Spleen (tissue), 11 donors: ENCODE data around the gene EIPR1. TPM values are rescaled to one million over a fixed set of nuclear protein-coding genes. Genes with fewer than 3 reads are reported as not detected.

Source experiments
- DNase-seq: peaks from one replicate; pipeline ENCODE4 v3.0.0-alpha.2; 2020
- H3K27ac ChIP-seq, 8 donors: fragments of 200-600 bp; sonication (generic) in 7 of 8; 1 replicate in 4 of 8; 2 replicates in 4 of 8; pipeline versions ENCODE4 v1.5.0 to v1.8.0; 2016 to 2021; ENCODE audit warnings: inconsistent platforms in 4 of 8, mild to moderate bottlenecking in 4 of 8, moderate library complexity in 1 of 8
- H3K27me3 ChIP-seq, 7 donors: fragments of 200-600 bp; sonication (generic) in 6 of 7; replicated peaks in 1 of 7; 1 replicate in 4 of 7; 2 replicates in 3 of 7; pipeline versions ENCODE4 v1.5.0 to v1.8.0; 2016 to 2021; ENCODE audit warnings: inconsistent platforms in 3 of 7, mild to moderate bottlenecking in 1 of 7
- H3K36me3 ChIP-seq, 6 donors: fragments of 200-600 bp; sonication (generic) in 5 of 6; 1 replicate in 4 of 6; 2 replicates in 2 of 6; pipeline versions ENCODE4 v1.5.0 to v1.8.0; 2016 to 2021; ENCODE audit warnings: inconsistent platforms in 2 of 6
- H3K4me1 ChIP-seq, 6 donors: fragments of 200-600 bp; sonication (generic) in 5 of 6; 1 replicate in 3 of 6; 2 replicates in 3 of 6; pipeline versions ENCODE4 v1.5.0 to v1.8.0; 2016 to 2021; ENCODE audit warnings: inconsistent platforms in 3 of 6
- H3K4me3 ChIP-seq, 8 donors: fragments of 200-600 bp; sonication (generic) in 7 of 8; 1 replicate in 4 of 8; 2 replicates in 4 of 8; pipeline versions ENCODE4 v1.5.0 to v1.8.0; 2016 to 2021; ENCODE audit warnings: inconsistent platforms in 4 of 8, mild to moderate bottlenecking in 4 of 8, moderate library complexity in 2 of 8
- H3K9me3 ChIP-seq, 8 donors: fragments of 200-600 bp; sonication (generic) in 7 of 8; 1 replicate in 4 of 8; 2 replicates in 4 of 8; pipeline versions ENCODE4 v1.5.0 to v1.8.0; 2016 to 2021; ENCODE audit warnings: inconsistent platforms in 4 of 8
- CTCF ChIP-seq, 11 experiments: fragments of 200-600 bp in 7 of 11; fragments of 450-650 bp in 4 of 11; sonication (generic) in 4 of 11; IDR thresholded peaks in 8 of 11; conservative IDR thresholded peaks in 3 of 11; 1 replicate in 7 of 11; 2 replicates in 4 of 11; pipeline versions ENCODE4 v1.4.0 to v1.8.0; 2016 to 2021; ENCODE audit warnings: antibody characterized with exemption in 11 of 11, inconsistent platforms in 4 of 11, mild to moderate bottlenecking in 1 of 11
- POLR2A ChIP-seq, 3 donors: fragments of 450-650 bp; IDR thresholded peaks; one replicate each; pipeline ENCODE4 v1.5.1; 2017; ENCODE audit warnings: antibody characterized with exemption in 3 of 3, mild to moderate bottlenecking in 1 of 3
- POLR2AphosphoS5 ChIP-seq, 3 donors: sonication (generic); formaldehyde crosslinking; IDR thresholded peaks; one replicate each; pipeline ENCODE4 v1.5.1; 2017; ENCODE audit warnings: antibody characterized with exemption in 3 of 3
- WGBS, 5 donors: extraction: QIAGEN DNeasy Blood & Tissue Kit in 3 of 5; methylation state at CpG; one replicate each; pipeline versions ENCODE4 v1.1.5 to v1.1.7; 2013 to 2018; 5-methylcytosine and 5-hydroxymethylcytosine counted together
- intact Hi-C: fragments of 100-400 bp; cut with DNase I; formaldehyde crosslinking; loops from one replicate; pipeline ENCODE4 v1.15.0; 2023; ENCODE audit warnings: low total_unique reads
- polyA plus RNA-seq, 3 donors: library from polyadenylated mRNA; stranded (reverse); fragments of 200-250 nt; gene quantifications; one replicate each; pipeline ENCODE4 v1.2.1, GENCODE V29; 2013
- total RNA-seq, 7 donors: library from RNA; depleted of rRNA in 3 of 7; stranded (reverse); fragments of >200 nt in 3 of 7; fragmentation: NEBNext Ultra II Directional in 4 of 7; extraction: Animal tissue kit (Norgen Biotek cat#: 25700) in 4 of 7; gene quantifications; one replicate each; pipeline versions ENCODE4 v1.1.0 to v1.2.1, GENCODE V29; 2016 to 2021
- donor health status: healthy with polysubstance abuse.
- donor health status: DM: no; HTN: no; CAD: no; lungs with moderate emphysema.
- donor health status: DM: no; HTN: no; CAD: no.
- donor health status: Bipolar disorder and iron deficiency.
- donor health status: healthy.
- donor health status: DM: no; HTN: no; CAD: no.
- donor health status: DM: yes; HTN: yes; CAD: no.

EIPR1 gene
- total and polyA plus RNA-seq, 10 donors, result 16.1 to 60.1 (median 26.3) TPM

GRCh38 chr2:3185910-3186309 lies 191.7 kb downstream of the EIPR1 start:
- no peak overlapping the region for H3K27ac ChIP-seq
- 88 to 99% (median 97%) methylated on average over 10 of the region's 10 CpGs for WGBS, 5 donors
- intact Hi-C loops, result no loop called here

GRCh38 chr2:3185256-3185655 lies 192.4 kb downstream of the EIPR1 start:
- H3K36me3 ChIP-seq, result peaks cover 0 to 68% (median 16%) of the 10 kb centered on the region in 6 donors
- intact Hi-C loops, result no loop called here
- DNase-seq, result peak; percentile 58

More at GRCh38 chr2:3185910-3186309, 191.7 kb downstream of the EIPR1 start:
- peaks cover 0 to 75% (median 16%) of the 10 kb centered on the region in 6 donors for H3K36me3 ChIP-seq
- peak; percentile 55 for DNase-seq
- peaks cover 0 to 12% (median 0%) of the 10 kb centered on the region in 6 donors for H3K4me1 ChIP-seq
- H3K27me3 ChIP-seq, result no peaks in the 10 kb centered on the region
- no peaks in the 10 kb centered on the region for H3K9me3 ChIP-seq
- H3K4me3 ChIP-seq, result no peak overlapping the region
- no peak for TF ChIP-seq POLR2AphosphoS5 (IDR thresholded peaks at IDR 0.05)
- TF ChIP-seq POLR2A (IDR thresholded peaks at IDR 0.05), result no peak
- no peak for TF ChIP-seq CTCF (IDR thresholded peaks at IDR 0.05 in 8 of 11, conservative IDR thresholded peaks at IDR 0.05 in 3 of 11)

GRCh38 chr2:3184167-3184566 lies 193.5 kb downstream of the EIPR1 start:
- H3K9me3 ChIP-seq, result no peaks in the 10 kb centered on the region
- no peaks in the 10 kb centered on the region for H3K27me3 ChIP-seq
- TF ChIP-seq POLR2A (IDR thresholded peaks at IDR 0.05) (no peak), POLR2AphosphoS5 (IDR thresholded peaks at IDR 0.05) (no peak), CTCF (IDR thresholded peaks at IDR 0.05 in 8 of 11, conservative IDR thresholded peaks at IDR 0.05 in 3 of 11) (no peak)
- no peak overlapping the region for H3K4me3 ChIP-seq
- H3K36me3 ChIP-seq, result peaks cover 0 to 58% (median 14%) of the 10 kb centered on the region in 6 donors
- WGBS, 5 donors, result 94 to 98% (median 96%) methylated on average over 4 to 11 of the region's 11 CpGs
- intact Hi-C loops, result no loop called here
- no peak for DNase-seq
- H3K4me1 ChIP-seq, result peaks cover 0 to under 1% (median 0%) of the 10 kb centered on the region in 6 donors
- no peak overlapping the region for H3K27ac ChIP-seq

More at GRCh38 chr2:3185256-3185655, 192.4 kb downstream of the EIPR1 start:
- H3K4me3 ChIP-seq, result no peak overlapping the region
- 91 to 96% (median 95%) methylated on average over 15 of the region's 15 CpGs for WGBS, 5 donors
- no peak for TF ChIP-seq POLR2AphosphoS5 (IDR thresholded peaks at IDR 0.05)
- TF ChIP-seq POLR2A (IDR thresholded peaks at IDR 0.05), result no peak
- TF ChIP-seq CTCF (IDR thresholded peaks at IDR 0.05 in 8 of 11, conservative IDR thresholded peaks at IDR 0.05 in 3 of 11), result no peak
- peaks cover 0 to 11% (median 0%) of the 10 kb centered on the region in 6 donors for H3K4me1 ChIP-seq
- no peaks in the 10 kb centered on the region for H3K9me3 ChIP-seq
- H3K27me3 ChIP-seq, result no peaks in the 10 kb centered on the region
- no peak overlapping the region for H3K27ac ChIP-seq

- H3K27me3 ChIP-seq, result no peaks in the 10 kb centered on the region
- H3K9me3 ChIP-seq, result no peaks in the 10 kb centered on the region
- H3K27ac ChIP-seq, result no peak overlapping the region
- no peaks in the 10 kb centered on the region for H3K4me1 ChIP-seq
- 95 to 100% (median 97%) methylated on average over 8 to 10 of the region's 10 CpGs for WGBS, 5 donors
- peak; percentile 54 for DNase-seq
- intact Hi-C loops, result no loop called here
- H3K36me3 ChIP-seq, result peaks cover 0 to 58% (median 12%) of the 10 kb centered on the region in 6 donors
- no peak for TF ChIP-seq POLR2AphosphoS5 (IDR thresholded peaks at IDR 0.05)
- TF ChIP-seq POLR2A (IDR thresholded peaks at IDR 0.05), result no peak
- no peak for TF ChIP-seq CTCF (IDR thresholded peaks at IDR 0.05 in 8 of 11, conservative IDR thresholded peaks at IDR 0.05 in 3 of 11)
- no peak overlapping the region for H3K4me3 ChIP-seq
Measured at GRCh38 chr2:3183766-3184165, 193.9 kb downstream of the EIPR1 start.
